Measurements from ENCODE around the gene CNOT6.

GRCh38 chr5:180594311-180595045 lies 100.3 kb downstream of the CNOT6 start:
- TF ChIP-seq EZH2 (IDR thresholded peaks at IDR 0.05; ENCODE audit: insufficient read depth, low read length): no peak
- TF ChIP-seq, protein P1, sequence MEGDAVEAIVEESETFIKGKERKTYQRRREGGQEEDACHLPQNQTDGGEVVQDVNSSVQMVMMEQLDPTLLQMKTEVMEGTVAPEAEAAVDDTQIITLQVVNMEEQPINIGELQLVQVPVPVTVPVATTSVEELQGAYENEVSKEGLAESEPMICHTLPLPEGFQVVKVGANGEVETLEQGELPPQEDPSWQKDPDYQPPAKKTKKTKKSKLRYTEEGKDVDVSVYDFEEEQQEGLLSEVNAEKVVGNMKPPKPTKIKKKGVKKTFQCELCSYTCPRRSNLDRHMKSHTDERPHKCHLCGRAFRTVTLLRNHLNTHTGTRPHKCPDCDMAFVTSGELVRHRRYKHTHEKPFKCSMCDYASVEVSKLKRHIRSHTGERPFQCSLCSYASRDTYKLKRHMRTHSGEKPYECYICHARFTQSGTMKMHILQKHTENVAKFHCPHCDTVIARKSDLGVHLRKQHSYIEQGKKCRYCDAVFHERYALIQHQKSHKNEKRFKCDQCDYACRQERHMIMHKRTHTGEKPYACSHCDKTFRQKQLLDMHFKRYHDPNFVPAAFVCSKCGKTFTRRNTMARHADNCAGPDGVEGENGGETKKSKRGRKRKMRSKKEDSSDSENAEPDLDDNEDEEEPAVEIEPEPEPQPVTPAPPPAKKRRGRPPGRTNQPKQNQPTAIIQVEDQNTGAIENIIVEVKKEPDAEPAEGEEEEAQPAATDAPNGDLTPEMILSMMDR (IDR thresholded peaks at IDR 0.05; ENCODE audit: insufficient read depth, low read depth, low read length): no peak
